K562 (cell line): ENCODE measurements around the gene CFAP97D2. TPM values are rescaled to one million over a fixed set of nuclear protein-coding genes. Genes with fewer than 3 reads are reported as not detected.
A peak's percentile ranks its signal among the peaks of the same experiment; 100 is the strongest.

Experiments
- ATAC-seq: fragments of 200-7000 bp; cut with Tn5 transposase; 3 replicates; pipeline ENCODE4 v1.9.1; 2020; ENCODE audit warnings: moderate library complexity
- BruUV-seq: library from RNA; stranded (reverse); fragments of 400-500 nt; replicated peaks from 2 replicates; lab custom pipeline; 2021; lab: Mats Ljungman, UMichigan
- CTCF ChIA-PET: fragments of 300-600 bp; formaldehyde crosslinking; extraction: SDS; loops from one replicate; lab custom pipeline; 2021; ENCODE audit warnings: low intra/inter-chr PET ratio; lab: Yijun Ruan, JAX
- POLR2A ChIA-PET: fragments of 300-600, 350-650 bp; sonication (Branson Sonifier 250); formaldehyde crosslinking; extraction: SDS; loops from one replicate; lab custom pipeline; 2021; ENCODE audit warnings: antibody characterized with exemption, inconsistent platforms; lab: Yijun Ruan, JAX
- DNase-seq, 4 experiments: peaks; one replicate each; pipeline versions ENCODE4 v3.0.0 to v3.0.0-alpha.2; 2011 to 2018; ENCODE audit warnings: low spot score in 3 of 4, mixed read lengths in 3 of 4; ENCODE audit errors: extremely low read depth in 1 of 4
- FAIRE-seq: peaks from 2 replicates; lab custom pipeline; 2011; peaks lifted over from hg19 to GRCh38; lab: Jason Lieb, UNC
- H2AFZ ChIP-seq: 2 replicates; pipeline ENCODE4 v1.6.0; 2011; ENCODE audit warnings: low read depth, low read length, control low read depth, inconsistent platforms
- H3K27ac ChIP-seq: fragments of 200-600 bp; 3 replicates; pipeline ENCODE4 v1.8.0; 2011; ENCODE audit warnings: low read depth, mild to moderate bottlenecking, control low read depth, inconsistent platforms, low read length, moderate library complexity, mixed read lengths; ENCODE audit errors: extremely low read depth
- H3K27me3 ChIP-seq, 2 experiments: fragments of 300-600 bp in 1 of 2; 2 replicates in 1 of 2; 3 replicates in 1 of 2; pipeline versions ENCODE4 v1.6.0 to v1.8.0; 2011; ENCODE audit warnings: inconsistent platforms in 2 of 2, low read length in 2 of 2, mild to moderate bottlenecking in 1 of 2, mixed read lengths in 1 of 2, moderate library complexity in 1 of 2; ENCODE audit not compliant: control insufficient read depth in 2 of 2, insufficient read depth in 2 of 2
- H3K36me3 ChIP-seq: fragments of 300-600 bp; 3 replicates; pipeline ENCODE4 v1.8.0; 2011; ENCODE audit warnings: mild to moderate bottlenecking, low read length, inconsistent platforms; ENCODE audit not compliant: control insufficient read depth, insufficient read depth
- H3K4me1 ChIP-seq, 2 experiments: fragments of 200-600 bp in 1 of 2; replicated peaks in 1 of 2; 2 replicates in 1 of 2; 3 replicates in 1 of 2; pipeline versions ENCODE4 v1.5.1 to v1.8.0; 2011; ENCODE audit warnings: inconsistent platforms in 2 of 2, low read length in 2 of 2, mild to moderate bottlenecking in 1 of 2, mixed read lengths in 1 of 2, moderate library complexity in 1 of 2; ENCODE audit not compliant: control insufficient read depth in 2 of 2, insufficient read depth in 2 of 2
- H3K4me2 ChIP-seq: 2 replicates; pipeline ENCODE4 v1.6.1; 2011; ENCODE audit warnings: low read length, control low read depth, inconsistent platforms, mixed read lengths; ENCODE audit not compliant: insufficient read depth
- H3K4me3 ChIP-seq: fragments of 200-600 bp; sonication (generic), shearing (Covaris generic); 2 replicates; pipeline ENCODE4 v1.5.1; 2016; ENCODE audit warnings: control low read depth, inconsistent platforms
- H3K79me2 ChIP-seq: fragments of 200-600 bp; 3 replicates; pipeline ENCODE4 v1.8.0; 2011; ENCODE audit warnings: low read length, inconsistent platforms; ENCODE audit not compliant: control insufficient read depth, insufficient read depth
- H3K9ac ChIP-seq, 2 experiments: 2 replicates each; pipeline versions ENCODE4 v1.6.0 to v1.6.1; 2011; ENCODE audit warnings: low read depth in 2 of 2, low read length in 2 of 2, control low read depth in 1 of 2, inconsistent platforms in 1 of 2, mild to moderate bottlenecking in 1 of 2, mixed read lengths in 1 of 2; ENCODE audit not compliant: insufficient read depth in 1 of 2
- H3K9me1 ChIP-seq: one replicate; pipeline ENCODE4 v1.6.0; 2011; ENCODE audit warnings: inconsistent platforms, mild to moderate bottlenecking, low read length, moderate library complexity; ENCODE audit not compliant: control insufficient read depth, insufficient read depth
- H3K9me3 ChIP-seq: replicated peaks from 2 replicates; pipeline ENCODE4 v1.5.1; 2011; ENCODE audit warnings: low read depth, low read length, inconsistent platforms; ENCODE audit not compliant: control insufficient read depth, insufficient read depth
- H4K20me1 ChIP-seq: replicated peaks from 2 replicates; pipeline ENCODE4 v1.6.1; 2011; ENCODE audit warnings: low read length, inconsistent platforms, mixed read lengths; ENCODE audit not compliant: control insufficient read depth, insufficient read depth
- CBFA2T3 ChIP-seq: fragments of 450-650 bp; IDR thresholded peaks from 2 replicates; pipeline ENCODE4 v1.6.1; 2017
- CUX1 ChIP-seq: fragments of 200-800 bp; sonication (Bioruptor generic); IDR thresholded peaks from 2 replicates; pipeline ENCODE4 v1.6.1; 2016; ENCODE audit warnings: missing genetic modification characterization, missing compliant biosample characterization
- EGR1 ChIP-seq: fragments of 450-650 bp; conservative IDR thresholded peaks from 2 replicates; pipeline ENCODE4 v1.6.1; 2017; ENCODE audit warnings: mild to moderate bottlenecking
- WGBS: fragments of 100-300 bp; shearing (Covaris generic); methylation state at CpG from one replicate; pipeline ENCODE4 v1.1.6; 2016; ENCODE audit warnings: low coverage, mixed read lengths; ENCODE audit not compliant: insufficient coverage; ENCODE audit errors: missing lambda C conversion rate; 5-methylcytosine and 5-hydroxymethylcytosine counted together
- in situ Hi-C: fragments of 300-500 bp; cut with MboI; formaldehyde crosslinking; loops from 4 replicates; pipeline ENCODE4 v1.15.0; 2018; ENCODE audit warnings: inconsistent platforms, mixed read lengths
- intact Hi-C: fragments of 100-400 bp; cut with micrococcal nuclease; formaldehyde crosslinking; loops from 2 replicates; pipeline ENCODE4 v1.14.2; 2022
- polyA plus RNA-seq, 8 experiments: library from polyadenylated mRNA; depleted of rRNA in 4 of 8; stranded (reverse) in 5 of 8; unstranded in 3 of 8; fragments of >200 nt; fragmentation: Nextera tagmentation in 2 of 8; fragmentation: Illumina TruSeq in 1 of 8; extraction: Ambion mirVana in 2 of 8; extraction: Trizol in 1 of 8; gene quantifications; 2 replicates each; pipeline versions ENCODE4 v1.2.1 to v1.2.3, GENCODE V29; 2011 to 2014; ENCODE audit warnings: inconsistent platforms in 1 of 8, missing spikeins in 1 of 8
- total RNA-seq, 7 experiments: library from RNA; depleted of rRNA in 6 of 7; stranded (reverse); fragments of >200 nt in 6 of 7; fragmentation: Illumina TruSeq in 2 of 7; extraction: Trizol in 2 of 7; gene quantifications; 2 replicates each; pipeline versions ENCODE4 v1.2.1 to v1.2.3, GENCODE V29; 2011 to 2021; ENCODE audit warnings: low replicate concordance in 1 of 7

CFAP97D2 gene
- total and polyA plus RNA-seq, 9 of the 15 experiments (the other 6 are each of a cell fraction or from before 2014, with no cell fraction given), result not detected

GRCh38 chr13:114140131-114140905 is 38.7 kb upstream of the CFAP97D2 start:
- Histone ChIP-seq H2AFZ (peak overlapping the region; percentile 55; the same call in 1 of the 2 replicates), H3K9me1 (no peaks in the 10 kb centered on the region), H3K79me2 (no peaks in the 10 kb centered on the region), H3K4me2 (peak overlapping the region; percentile 25; the same call in 1 of the 2 replicates), H3K36me3 (no peaks in the 10 kb centered on the region), H3K4me3 (no peak overlapping the region), H3K9me3 (no peaks in the 10 kb centered on the region), H3K9ac (peak overlapping the region in 1 of 2 experiments; percentile 64; a peak in 2 of 4 replicates), H4K20me1 (no peaks in the 10 kb centered on the region), H3K4me1 (peaks cover 15 to 40% of the 10 kb centered on the region in 2 experiments; a peak in 3 of 5 replicates), H3K27me3 (no peaks in the 10 kb centered on the region), H3K27ac (no peak overlapping the region)
- BruUV-seq, result no TSS peak
- intact Hi-C loops (no loop called here), in situ Hi-C loops (no loop called here)
- 14% methylated on average over 14 of the region's 25 CpGs for WGBS
- POLR2A ChIA-PET, result interaction anchor here (0.6 to 1.7 kb wide), 2 partner anchors 14 to 187 kb away, joined by 3 to 6 read pairs; no protein-coding TSS in a partner anchor
- CTCF ChIA-PET, result no interaction called here
- no peak for DNase-seq
- no peak for ATAC-seq
- TF ChIP-seq EGR1, result 0 out of 2 replicates have a peak, but pooled peaks have one; percentile 20
- TF ChIP-seq CBFA2T3, result peak; percentile 17; the same call in 1 of the 2 replicates
- TF ChIP-seq CUX1 (CRISPR knock-in tag), result no peak
- FAIRE-seq, result no peak
